ENCODE data around the gene CHML. TPM values are rescaled to one million over a fixed set of nuclear protein-coding genes. Genes with fewer than 3 reads are reported as not detected.

Gene CHML
- total RNA-seq, 4 donors from 2014 or later: 1.6 to 14.6 (median 12.9) TPM

DNA sequence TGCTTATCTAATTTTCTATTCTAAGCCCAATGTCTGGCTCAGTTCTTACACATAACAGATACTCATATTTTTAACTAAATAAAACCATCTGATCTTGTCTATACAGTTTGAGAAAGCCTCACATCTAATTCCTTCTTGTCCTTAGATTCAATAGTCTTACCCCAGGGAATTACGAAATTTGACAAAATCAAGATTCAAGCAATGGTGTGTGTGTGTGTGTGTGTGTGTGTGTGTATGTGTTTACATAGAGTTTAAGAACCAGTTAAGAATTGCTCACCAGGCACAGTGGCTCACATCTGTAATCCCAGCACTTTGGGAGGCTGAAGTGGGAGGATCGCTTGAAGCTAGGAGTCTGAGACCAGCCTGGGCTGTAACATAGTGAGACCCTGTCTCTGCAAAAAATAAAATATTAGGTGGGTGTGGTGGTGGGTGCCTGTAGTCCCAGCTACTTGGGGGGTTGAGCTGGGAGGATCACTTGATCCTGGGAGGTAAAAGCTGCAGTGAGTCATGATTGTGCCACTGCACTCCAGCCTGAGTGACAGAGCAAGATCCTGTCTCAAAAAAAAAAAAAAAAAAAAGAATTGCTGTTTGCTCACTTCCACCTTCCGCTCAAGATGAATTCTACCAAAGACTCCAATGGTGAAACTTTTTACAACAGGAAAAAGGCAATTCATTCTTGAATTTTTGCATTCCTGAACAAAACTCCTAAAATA is 18.1 kb upstream of the CHML start:
- H3K27me3 ChIP-seq: no peaks in the 10 kb centered on the region
- no peak for DNase-seq
- in situ Hi-C loops (cut with MboI; ENCODE audit: low pct_ligation_motif_present in 1 of 4, low pct_unique_long_range_greater_than_20kb in 1 of 4, low sequenced_read_pairs in 3 of 4): no loop called here
- no peaks in the 10 kb centered on the region for H3K36me3 ChIP-seq
- intact Hi-C loops (cut with DNase I; ENCODE audit: low total_unique reads): no loop called here
- H3K4me1 ChIP-seq: no peaks in the 10 kb centered on the region
- no peak for TF ChIP-seq POLR2A (IDR thresholded peaks at IDR 0.05)
- no peak for TF ChIP-seq POLR2AphosphoS5 (IDR thresholded peaks at IDR 0.05)
- TF ChIP-seq, protein P1, sequence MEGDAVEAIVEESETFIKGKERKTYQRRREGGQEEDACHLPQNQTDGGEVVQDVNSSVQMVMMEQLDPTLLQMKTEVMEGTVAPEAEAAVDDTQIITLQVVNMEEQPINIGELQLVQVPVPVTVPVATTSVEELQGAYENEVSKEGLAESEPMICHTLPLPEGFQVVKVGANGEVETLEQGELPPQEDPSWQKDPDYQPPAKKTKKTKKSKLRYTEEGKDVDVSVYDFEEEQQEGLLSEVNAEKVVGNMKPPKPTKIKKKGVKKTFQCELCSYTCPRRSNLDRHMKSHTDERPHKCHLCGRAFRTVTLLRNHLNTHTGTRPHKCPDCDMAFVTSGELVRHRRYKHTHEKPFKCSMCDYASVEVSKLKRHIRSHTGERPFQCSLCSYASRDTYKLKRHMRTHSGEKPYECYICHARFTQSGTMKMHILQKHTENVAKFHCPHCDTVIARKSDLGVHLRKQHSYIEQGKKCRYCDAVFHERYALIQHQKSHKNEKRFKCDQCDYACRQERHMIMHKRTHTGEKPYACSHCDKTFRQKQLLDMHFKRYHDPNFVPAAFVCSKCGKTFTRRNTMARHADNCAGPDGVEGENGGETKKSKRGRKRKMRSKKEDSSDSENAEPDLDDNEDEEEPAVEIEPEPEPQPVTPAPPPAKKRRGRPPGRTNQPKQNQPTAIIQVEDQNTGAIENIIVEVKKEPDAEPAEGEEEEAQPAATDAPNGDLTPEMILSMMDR (IDR thresholded peaks at IDR 0.05): no peak
- no peak for TF ChIP-seq EP300 (IDR thresholded peaks at IDR 0.05; ENCODE audit: low read depth)
- H3K9me3 ChIP-seq: no peaks in the 10 kb centered on the region
- H3K4me3 ChIP-seq: no peak overlapping the region
- no peak overlapping the region for H3K27ac ChIP-seq
- 84 to 85% methylated on average over 2 to 3 of the region's 3 CpGs for WGBS, 2 donors (ENCODE audit: low coverage in 1 of 2)

DNA sequence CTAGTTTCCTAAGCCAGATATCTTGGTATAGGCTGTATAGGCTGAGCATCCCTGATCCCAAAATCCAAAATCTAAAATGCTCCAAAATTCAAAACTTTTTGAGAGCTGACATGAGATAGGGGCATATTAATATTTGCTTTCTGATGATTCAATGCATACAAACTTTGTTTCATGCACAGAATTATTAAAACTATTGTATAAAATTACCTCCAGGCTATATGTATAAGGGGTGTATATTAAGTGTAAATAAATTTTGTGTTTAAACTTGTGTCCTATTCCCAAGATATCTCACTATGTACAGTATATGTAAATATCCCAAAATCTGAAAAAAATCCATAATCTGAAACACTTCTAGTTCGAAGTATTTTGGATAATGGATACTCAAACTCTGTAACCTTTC is 14.5 kb upstream of the CHML start:
- H3K9me3 ChIP-seq: no peaks in the 10 kb centered on the region
- H3K27me3 ChIP-seq: no peaks in the 10 kb centered on the region
- no peak overlapping the region for H3K4me3 ChIP-seq
- 79 to 100% methylated on average over 1 of the region's 1 CpG for WGBS, 2 donors (ENCODE audit: low coverage in 1 of 2)
- DNase-seq: no peak
- no peaks in the 10 kb centered on the region for H3K4me1 ChIP-seq
- intact Hi-C loops (cut with DNase I; ENCODE audit: low total_unique reads): no loop called here
- no peaks in the 10 kb centered on the region for H3K36me3 ChIP-seq
- no peak overlapping the region for H3K27ac ChIP-seq
- in situ Hi-C loops (cut with MboI; ENCODE audit: low pct_ligation_motif_present in 1 of 4, low pct_unique_long_range_greater_than_20kb in 1 of 4, low sequenced_read_pairs in 3 of 4): no loop called here
- TF ChIP-seq EP300 (IDR thresholded peaks at IDR 0.05; ENCODE audit: low read depth) (no peak), POLR2AphosphoS5 (IDR thresholded peaks at IDR 0.05) (no peak), POLR2A (IDR thresholded peaks at IDR 0.05) (no peak)
- TF ChIP-seq, protein P1 (IDR thresholded peaks at IDR 0.05): no peak

DNA sequence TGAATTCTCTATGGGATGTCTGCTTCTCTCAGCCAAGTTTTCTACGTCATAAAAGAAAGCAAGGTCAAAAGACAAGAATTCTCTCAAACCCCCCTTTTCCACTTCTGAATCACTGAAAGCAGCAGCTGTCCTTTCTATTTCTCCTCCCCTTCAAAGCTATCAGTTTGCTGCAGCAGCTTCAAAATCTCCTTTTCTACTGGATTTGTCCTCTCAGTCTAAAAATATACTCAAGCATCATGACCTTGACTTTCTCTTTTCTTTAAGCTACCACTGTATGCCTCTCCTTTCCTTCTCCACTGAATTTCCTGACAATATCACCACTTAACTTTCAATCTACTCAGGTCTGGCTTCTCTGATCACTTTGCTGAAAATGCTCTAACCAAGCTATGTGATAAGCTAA is 13.8 kb upstream of the CHML start:
- 40 to 62% methylated on average over 1 of the region's 1 CpG for WGBS, 2 donors (ENCODE audit: low coverage in 1 of 2)
- H3K36me3 ChIP-seq: no peaks in the 10 kb centered on the region
- in situ Hi-C loops (cut with MboI; ENCODE audit: low pct_ligation_motif_present in 1 of 4, low pct_unique_long_range_greater_than_20kb in 1 of 4, low sequenced_read_pairs in 3 of 4): no loop called here

DNA sequence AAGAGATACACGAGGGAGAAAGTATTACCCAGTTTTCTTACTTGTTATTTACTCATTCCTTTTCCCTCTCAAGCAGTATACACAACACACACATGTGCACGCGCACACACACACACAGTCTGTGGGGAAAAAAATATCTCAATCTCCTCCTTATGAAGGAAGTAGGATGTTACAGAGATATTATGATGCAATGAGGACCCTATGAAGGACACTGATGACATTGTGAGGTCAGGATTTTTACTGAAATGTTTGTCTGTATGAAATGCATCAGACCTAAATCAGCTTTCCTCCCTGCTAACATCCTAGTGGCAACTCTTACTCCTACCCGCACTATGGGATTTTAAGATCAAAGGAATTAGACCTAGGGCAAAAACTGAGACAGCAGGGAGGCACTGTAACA is 11.8 kb upstream of the CHML start, which contains the start of gene WDR64:
TSS of gene WDR64 (plus strand) at position 270 of the 400 bp plus-strand sequence. CDS start 204 bp downstream, outside the sequence.
- in situ Hi-C loops (cut with MboI; ENCODE audit: low pct_ligation_motif_present in 1 of 4, low pct_unique_long_range_greater_than_20kb in 1 of 4, low sequenced_read_pairs in 3 of 4): no loop called here
- Histone ChIP-seq H3K9me3 (no peaks in the 10 kb centered on the region), H3K27ac (no peak within 1 kb of the TSS), H3K27me3 (no peaks in the 10 kb centered on the region), H3K4me1 (no peaks in the 10 kb centered on the region), H3K36me3 (no peaks in the 10 kb centered on the region), H3K4me3 (no peak within 1 kb of the TSS)
- intact Hi-C loops (cut with DNase I; ENCODE audit: low total_unique reads): no loop called here
- no peak for DNase-seq
- whole genome bisulfite sequencing, 2 donors (ENCODE audit: low coverage in 1 of 2): 84 to 91% methylated on average over 3 to 4 of the region's 4 CpGs
- TF ChIP-seq POLR2AphosphoS5 (IDR thresholded peaks at IDR 0.05) (no peak), POLR2A (IDR thresholded peaks at IDR 0.05) (no peak), EP300 (IDR thresholded peaks at IDR 0.05; ENCODE audit: low read depth) (no peak)
- TF ChIP-seq, protein P1 (IDR thresholded peaks at IDR 0.05): no peak

More for the DNA sequence above, 13.8 kb upstream of the CHML start:
- Histone ChIP-seq H3K4me3 (no peak overlapping the region), H3K4me1 (no peaks in the 10 kb centered on the region), H3K27ac (no peak overlapping the region), H3K27me3 (no peaks in the 10 kb centered on the region), H3K9me3 (no peaks in the 10 kb centered on the region)
- intact Hi-C loops (cut with DNase I; ENCODE audit: low total_unique reads): no loop called here
- TF ChIP-seq POLR2A (IDR thresholded peaks at IDR 0.05): no peak
- TF ChIP-seq EP300 (IDR thresholded peaks at IDR 0.05; ENCODE audit: low read depth): no peak
- TF ChIP-seq, protein P1 (IDR thresholded peaks at IDR 0.05): no peak
- no peak for TF ChIP-seq POLR2AphosphoS5 (IDR thresholded peaks at IDR 0.05)
- DNase-seq: no peak
